HG02763 (cell line): Measurements from ENCODE around the gene GAB1.

Experiments
- ATAC-seq: cut with Tn5 transposase; IDR thresholded peaks from one replicate; pipeline ENCODE4 v1.9.1; 2021; ENCODE audit warnings: mild to moderate bottlenecking, moderate library complexity; ENCODE audit not compliant: unreplicated experiment

The GAB1 gene

DNA sequence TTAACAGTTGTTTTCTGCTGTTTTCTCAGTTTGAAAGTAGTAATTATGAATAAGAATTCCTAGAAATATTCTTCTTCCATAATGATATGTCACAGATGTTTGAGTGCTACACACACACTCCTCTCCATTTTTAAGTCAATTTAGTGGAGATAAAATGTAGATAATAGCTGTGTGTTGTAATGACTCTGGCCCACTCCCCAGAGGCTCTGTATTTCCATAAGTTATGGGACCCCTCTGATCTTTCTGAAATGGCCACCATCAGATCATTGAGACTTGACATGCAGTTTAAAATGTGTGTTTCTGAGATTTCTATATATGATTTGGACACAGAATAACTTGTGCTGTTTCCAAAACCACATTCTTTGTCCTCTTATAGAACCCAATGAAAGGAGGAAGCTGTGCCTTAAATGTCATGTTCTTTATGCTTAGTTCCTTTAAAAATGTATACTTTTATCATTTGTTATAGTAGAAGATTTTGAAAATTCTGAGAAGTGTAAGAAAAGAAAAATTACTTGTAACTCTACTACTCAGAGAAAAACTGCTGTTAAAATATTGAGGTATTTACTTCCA is 46.4 kb downstream of the GAB1 start:
- ATAC-seq = no peak

DNA sequence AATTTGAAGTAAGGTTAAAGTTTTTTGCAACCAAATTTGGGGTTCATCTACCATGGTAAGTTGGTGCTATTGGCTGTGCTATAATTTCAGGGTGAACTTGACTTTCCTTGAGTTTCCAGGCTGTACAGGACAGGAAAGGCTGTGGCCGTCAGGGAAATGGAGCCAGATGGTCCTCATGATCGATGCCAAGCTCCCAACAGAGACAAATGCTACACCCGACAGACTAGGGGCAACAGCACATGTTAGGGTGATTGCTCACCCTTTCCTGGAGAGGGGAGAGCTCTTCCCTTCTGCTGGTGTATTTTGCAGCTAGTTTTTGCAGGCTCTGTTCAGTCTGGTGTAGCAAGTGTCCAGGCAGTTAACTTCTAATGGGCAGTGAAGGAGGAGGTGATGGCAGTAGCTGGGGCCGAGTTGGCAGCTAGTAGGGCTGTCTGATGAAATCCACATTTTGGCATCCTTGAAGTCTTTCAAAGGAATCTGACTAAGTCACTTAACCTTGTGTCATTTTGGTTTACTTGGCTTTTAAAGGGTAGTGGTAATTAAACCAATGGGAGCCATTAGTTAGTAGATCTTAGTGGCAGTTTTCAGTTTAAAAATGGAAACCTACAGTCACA is 47.8 kb downstream of the GAB1 start:
- no peak for ATAC-seq

GRCh38 chr4:143386812-143387211 is 50.1 kb downstream of the GAB1 start:
- ATAC-seq = no peak

DNA sequence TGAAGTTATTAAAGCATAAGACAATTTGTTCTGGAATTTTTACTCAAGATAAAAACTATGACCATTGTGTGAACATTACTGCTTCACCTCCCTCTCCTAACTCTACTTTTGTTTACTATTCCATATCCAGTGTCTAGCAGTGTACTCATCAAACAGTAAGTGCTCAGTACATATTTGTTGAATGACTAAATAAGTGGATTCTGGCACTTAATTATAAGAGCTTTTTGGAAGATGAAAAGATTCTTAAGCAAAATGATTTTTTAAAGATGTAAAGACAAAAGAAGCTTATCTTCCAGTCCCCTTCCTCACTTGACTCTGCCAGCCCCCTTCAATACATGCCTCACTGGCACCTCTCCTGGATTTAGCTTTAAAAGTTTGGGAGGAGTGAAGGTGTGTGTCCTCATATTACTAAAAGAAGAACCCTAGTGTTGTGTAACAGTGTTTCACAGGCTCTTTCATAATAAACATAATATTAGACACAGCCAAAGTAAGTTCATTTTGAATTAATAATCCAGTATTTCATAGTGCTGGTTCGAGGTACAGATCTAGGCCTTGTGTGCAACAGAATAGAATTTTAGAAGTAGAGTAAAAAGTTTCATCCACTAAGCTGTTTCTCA is 53.0 kb downstream of the GAB1 start:
- ATAC-seq = no peak

DNA sequence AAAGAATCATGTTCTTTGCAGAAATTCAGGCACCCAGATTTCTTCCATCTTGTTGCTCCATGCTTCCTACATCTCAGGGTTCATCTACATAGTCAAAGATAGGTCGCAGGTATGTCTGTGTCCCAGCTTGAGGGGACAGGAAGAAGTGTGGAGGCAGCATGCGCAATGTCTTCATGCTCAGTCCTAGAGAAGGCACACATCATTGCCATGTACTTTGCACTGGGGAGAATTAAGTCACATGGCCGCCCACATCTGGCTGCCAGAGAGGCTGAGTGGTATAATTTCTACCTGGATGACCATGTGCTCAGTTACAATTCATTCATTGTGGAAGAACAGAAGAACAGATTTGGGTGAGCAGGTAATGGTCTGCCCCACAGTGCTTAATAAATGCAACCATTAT is 54.1 kb downstream of the GAB1 start:
- ATAC-seq = no peak

- no peak for ATAC-seq
These were observed 54.6 kb downstream of the GAB1 start for GRCh38 chr4:143391261-143391660.

DNA sequence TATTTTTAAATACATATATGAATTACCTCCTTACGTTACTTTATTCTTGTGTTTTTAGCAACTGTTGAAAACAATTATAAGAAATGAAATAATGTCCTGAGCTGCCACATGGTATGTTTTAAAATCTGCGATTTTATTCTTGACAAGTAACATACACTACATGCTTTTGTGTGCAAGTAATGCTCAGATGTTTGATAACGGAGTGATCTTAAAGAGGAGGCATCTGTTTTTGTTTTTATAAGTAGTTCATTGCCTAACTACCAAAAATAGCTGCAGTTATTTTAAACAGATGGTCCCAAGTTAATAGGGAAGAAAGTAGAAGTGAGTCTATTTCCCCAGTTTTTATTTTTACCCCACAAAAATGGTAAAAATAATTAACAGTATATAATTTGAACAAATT is 55.2 kb downstream of the GAB1 start:
- no peak for ATAC-seq

DNA sequence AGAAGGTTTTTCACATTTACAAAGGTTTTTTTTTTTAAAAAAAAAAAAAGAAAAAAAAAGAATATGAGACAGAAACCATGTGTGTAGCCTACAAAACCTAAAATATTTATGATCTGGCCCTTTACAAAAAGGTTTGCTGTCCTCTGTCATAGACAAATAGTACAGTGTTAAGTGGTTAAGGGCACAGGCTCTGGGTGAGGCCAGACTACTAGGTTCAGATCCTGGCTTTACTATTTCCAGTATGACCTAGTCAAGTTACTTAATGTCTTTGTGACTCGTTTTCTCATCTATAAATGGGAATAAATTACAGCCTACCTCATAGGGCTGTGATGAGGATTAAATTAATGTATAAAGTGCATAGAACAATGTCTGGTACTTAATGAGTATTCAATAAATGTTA is 56.5 kb downstream of the GAB1 start:
- no peak for ATAC-seq

DNA sequence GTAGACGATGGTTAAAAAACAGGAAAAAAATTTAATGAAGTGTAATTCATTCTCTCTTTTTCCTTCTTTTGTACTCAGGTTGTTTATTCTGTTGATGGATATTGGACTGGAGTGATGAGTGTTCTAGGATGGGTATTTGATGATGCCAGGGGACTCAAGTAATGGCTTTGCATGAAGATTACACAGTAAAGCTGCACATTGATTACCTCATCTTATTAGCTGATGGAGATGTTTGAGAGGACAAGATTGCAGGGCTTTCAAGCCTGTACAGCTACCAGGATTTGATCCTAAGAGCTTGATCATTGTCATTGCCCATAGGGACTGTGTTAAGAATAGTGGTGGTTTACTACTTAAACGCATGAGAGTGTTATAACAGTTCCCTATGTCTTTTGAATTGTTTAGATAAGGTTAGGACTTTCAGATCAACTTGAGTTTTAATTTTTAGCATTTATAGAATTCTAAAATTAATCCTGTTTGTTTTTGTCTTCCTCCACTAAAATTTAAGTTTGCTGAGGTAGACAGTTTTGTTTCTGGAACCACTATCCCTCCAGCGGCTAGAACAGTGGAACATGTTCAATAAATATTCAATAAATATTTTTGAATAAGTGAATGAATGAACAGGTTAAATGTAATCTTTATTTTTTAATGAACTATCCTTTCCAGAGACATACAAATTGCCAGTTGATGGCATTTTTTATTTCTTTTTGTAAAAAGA is 58.2 kb downstream of the GAB1 start:
- no peak for ATAC-seq

GRCh38 chr4:143396695-143397094 is 60.0 kb downstream of the GAB1 start:
- ATAC-seq = no peak

- ATAC-seq = no peak
These were observed 60.7 kb downstream of the GAB1 start for GRCh38 chr4:143397335-143397734.

- no peak for ATAC-seq
These were observed 61.2 kb downstream of the GAB1 start for GRCh38 chr4:143397887-143398286.

DNA sequence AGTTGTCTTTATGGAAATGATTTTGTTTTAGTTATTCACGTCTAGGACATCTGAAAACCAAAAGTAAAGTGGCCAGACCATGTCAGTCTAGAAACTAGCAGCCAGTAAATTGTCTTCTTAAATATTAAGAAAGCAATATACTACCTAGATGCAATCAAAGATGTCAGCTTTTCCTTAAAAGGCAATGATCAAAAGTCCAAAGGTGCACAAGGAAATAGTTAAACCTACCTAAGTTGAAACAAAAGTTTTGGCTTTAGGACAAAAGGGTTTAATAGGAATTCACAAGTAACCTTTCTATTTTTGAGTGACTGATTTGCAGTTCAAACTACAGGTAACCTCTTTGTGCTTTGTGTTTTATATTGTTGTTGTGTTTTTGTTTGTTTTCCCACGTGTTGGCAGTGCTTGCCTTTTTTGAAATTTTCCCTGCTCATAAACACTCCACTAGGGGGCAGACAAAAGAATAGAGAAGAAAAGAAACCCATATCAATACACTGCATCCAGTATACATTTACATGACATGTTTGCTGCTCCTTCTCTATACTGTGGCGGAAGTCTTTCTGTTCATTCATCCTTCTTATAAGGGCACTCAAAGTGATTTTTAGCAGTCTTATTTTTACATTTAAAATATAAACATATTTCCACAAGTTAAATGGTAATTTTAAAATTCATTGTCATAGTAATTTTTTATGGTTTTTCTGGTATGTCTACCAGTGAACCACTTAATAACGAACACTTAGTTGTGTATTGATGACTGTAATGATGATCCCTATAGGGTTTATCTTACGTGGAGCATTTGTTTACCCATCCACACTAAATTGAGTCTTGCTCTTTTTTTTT is 62.7 kb downstream of the GAB1 start:
- ATAC-seq = no peak

DNA sequence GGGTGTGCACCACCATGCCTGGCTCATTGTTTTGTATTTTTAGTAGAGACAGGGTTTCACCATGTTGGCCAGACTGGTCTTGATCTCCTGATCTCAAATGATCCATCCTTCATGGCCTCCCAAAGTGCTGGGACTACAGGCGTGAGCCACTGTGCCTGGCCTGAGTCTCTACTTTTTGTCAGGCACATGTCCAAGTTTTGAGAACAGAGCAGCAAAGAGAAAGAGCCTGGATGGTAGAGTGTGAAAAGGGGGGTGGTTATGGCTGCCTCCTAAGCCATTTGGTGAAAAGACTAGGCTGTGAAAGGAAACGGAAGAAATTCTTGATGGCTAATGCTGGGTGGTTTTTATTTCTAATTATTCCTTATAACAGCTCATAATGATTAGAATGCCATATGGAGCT is 63.4 kb downstream of the GAB1 start:
- ATAC-seq = no peak

DNA sequence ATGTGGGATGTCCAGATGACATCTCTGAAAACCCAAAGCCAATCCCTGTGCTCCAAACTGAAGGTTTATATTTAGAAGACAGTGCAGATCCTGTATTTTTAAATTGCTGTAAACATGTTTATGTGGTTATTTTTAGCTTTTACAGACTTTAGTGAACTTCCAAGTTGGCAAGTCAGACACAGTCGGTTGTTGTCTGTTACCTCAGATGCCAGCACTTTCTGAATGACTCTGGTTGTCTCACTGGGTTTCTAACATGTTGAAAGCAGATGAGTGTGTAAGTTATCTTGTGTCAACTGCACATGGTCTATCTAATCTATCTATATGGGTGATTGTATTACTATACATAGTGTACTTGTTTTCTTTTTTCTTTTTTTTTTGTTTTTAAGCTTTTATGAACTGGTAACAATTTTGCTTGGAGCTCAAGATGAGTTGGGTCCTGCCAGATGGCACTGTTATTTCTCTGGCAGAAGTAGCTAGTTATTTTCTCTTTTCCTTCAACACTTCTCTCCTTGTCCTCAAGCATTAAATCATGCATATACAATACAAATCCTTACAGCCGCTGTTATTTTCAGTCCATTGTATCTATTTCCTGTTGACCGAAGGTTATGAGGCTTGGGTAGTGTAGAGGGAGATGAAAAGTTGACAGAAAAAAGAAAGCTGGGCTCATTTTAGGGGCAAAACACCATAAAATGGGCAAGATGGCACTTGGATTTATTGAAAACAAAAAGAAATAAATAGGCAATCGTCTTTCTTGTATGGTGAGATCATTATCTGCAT is 66.3 kb downstream of the GAB1 start:
- peak; percentile 33 for ATAC-seq

GRCh38 chr4:143403553-143403820 is 66.8 kb downstream of the GAB1 start:
- ATAC-seq = no peak

- peak; percentile 93 for ATAC-seq
These were observed 67.9 kb downstream of the GAB1 start for GRCh38 chr4:143404555-143404954.

GRCh38 chr4:143405075-143405730 is 68.5 kb downstream of the GAB1 start:
- no peak for ATAC-seq

DNA sequence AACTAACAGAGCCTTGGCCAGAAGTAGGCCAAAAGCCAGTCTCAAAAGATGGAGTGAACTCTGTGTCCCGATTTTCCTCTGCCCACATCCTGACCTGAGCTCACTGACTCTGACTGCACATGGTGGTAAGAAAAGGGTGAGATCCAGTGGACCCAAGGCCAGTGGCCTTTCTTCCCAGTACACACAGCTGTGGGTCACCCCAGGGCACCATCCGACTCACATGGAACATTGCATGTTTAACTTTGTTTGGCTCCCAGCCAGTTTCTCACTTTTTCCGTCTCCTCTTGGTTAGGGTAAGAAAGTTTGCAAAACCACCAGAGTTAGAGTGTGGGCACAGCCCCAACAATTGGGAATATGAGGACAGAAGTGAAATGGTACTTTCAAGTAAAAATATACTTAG is 69.8 kb downstream of the GAB1 start:
- no peak for ATAC-seq

DNA sequence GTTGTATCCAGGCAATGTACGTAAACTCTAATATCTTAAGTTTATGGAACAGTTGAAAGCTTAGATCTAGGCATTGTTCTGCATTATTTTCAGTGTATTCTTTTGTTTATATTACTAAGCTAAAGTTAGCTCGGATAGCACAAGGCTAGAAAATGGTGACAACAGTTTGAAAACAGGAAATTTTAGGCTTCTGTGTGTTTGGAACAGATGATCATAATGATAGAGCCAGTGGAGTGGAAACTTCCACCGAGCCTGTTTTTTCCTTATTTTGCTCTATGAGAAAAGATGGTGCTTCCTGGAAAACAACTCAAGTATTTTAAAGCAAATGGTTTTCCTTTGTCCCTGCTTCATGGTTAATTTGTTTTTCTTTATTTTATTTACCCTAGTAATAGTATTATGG is 70.8 kb downstream of the GAB1 start:
- ATAC-seq = no peak
